IMR-90 (cell line): ENCODE data around the gene LRFN2.

Experiments used
- BHLHE40 ChIP-seq: fragments of 150-350 bp; IDR thresholded peaks from 2 replicates; pipeline ENCODE4 v1.6.1; 2016; ENCODE audit warnings: mild to moderate bottlenecking, low read depth, low read length
- CEBPB ChIP-seq: IDR thresholded peaks from 2 replicates; pipeline ENCODE4 v1.6.1; 2012; ENCODE audit warnings: low read depth, low read length, improper control_type of control experiment
- MAFK ChIP-seq: IDR thresholded peaks from 2 replicates; pipeline ENCODE4 v1.6.1; 2012; ENCODE audit warnings: low read depth, low read length, improper control_type of control experiment
- MXI1 ChIP-seq: IDR thresholded peaks from 2 replicates; pipeline ENCODE4 v1.6.1; 2012; ENCODE audit warnings: low read depth, mild to moderate bottlenecking, low read length, moderate library complexity, borderline replicate concordance
- POLR2A ChIP-seq: IDR thresholded peaks from 2 replicates; pipeline ENCODE4 v1.6.1; 2012; ENCODE audit warnings: mild to moderate bottlenecking, low read depth, low read length
- RAD21 ChIP-seq: IDR thresholded peaks from 2 replicates; pipeline ENCODE4 v1.6.1; 2012; ENCODE audit warnings: low read length, improper control_type of control experiment
- RCOR1 ChIP-seq: IDR thresholded peaks from 2 replicates; pipeline ENCODE4 v1.6.1; 2012; ENCODE audit warnings: mild to moderate bottlenecking, low read length, improper control_type of control experiment; ENCODE audit not compliant: insufficient replicate concordance
- RFX5 ChIP-seq: IDR thresholded peaks from 2 replicates; pipeline ENCODE4 v1.8.0; 2012; ENCODE audit warnings: low read depth, mild to moderate bottlenecking, low read length, moderate library complexity
- SMC3 ChIP-seq: fragments of 150-350 bp; IDR thresholded peaks from 2 replicates; pipeline ENCODE4 v1.6.1; 2016; ENCODE audit warnings: low read depth, mild to moderate bottlenecking, antibody characterized with exemption, low read length, moderate library complexity
- TF ChIP-seq, protein P1 (sequence below): conservative IDR thresholded peaks from 2 replicates; pipeline ENCODE4 v1.5.1; 2012; ENCODE audit warnings: mild to moderate bottlenecking, low read depth, low read length, improper control_type of control experiment
- TF ChIP-seq, protein P2 (sequence below): fragments of 150-350 bp; IDR thresholded peaks from 2 replicates; pipeline ENCODE4 v1.6.1; 2016; ENCODE audit warnings: low read depth, mild to moderate bottlenecking, low read length, moderate library complexity, borderline replicate concordance

DNA sequence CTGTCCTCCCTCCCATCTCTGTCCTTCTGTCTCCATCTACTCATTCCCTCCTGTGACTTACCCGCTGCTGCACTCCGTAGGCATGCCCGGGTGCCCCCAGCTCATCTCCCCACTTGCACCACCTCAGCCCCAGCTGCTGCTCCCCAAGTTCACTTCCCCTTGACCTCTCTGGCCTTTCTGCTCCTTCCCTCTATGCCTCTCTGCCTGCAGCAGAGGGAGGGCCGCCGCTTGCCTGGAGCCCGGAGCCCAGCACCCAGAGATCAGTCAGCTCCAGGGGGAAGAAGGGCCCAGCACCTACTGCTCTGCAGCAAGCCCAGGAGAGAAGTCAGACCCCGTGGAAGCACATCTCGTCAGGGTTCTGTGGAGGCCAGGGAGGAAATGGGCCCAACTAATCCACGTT is 97.4 kb downstream of the LRFN2 start:
- TF ChIP-seq, protein P1, sequence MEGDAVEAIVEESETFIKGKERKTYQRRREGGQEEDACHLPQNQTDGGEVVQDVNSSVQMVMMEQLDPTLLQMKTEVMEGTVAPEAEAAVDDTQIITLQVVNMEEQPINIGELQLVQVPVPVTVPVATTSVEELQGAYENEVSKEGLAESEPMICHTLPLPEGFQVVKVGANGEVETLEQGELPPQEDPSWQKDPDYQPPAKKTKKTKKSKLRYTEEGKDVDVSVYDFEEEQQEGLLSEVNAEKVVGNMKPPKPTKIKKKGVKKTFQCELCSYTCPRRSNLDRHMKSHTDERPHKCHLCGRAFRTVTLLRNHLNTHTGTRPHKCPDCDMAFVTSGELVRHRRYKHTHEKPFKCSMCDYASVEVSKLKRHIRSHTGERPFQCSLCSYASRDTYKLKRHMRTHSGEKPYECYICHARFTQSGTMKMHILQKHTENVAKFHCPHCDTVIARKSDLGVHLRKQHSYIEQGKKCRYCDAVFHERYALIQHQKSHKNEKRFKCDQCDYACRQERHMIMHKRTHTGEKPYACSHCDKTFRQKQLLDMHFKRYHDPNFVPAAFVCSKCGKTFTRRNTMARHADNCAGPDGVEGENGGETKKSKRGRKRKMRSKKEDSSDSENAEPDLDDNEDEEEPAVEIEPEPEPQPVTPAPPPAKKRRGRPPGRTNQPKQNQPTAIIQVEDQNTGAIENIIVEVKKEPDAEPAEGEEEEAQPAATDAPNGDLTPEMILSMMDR = no peak
- TF ChIP-seq MAFK (no peak), POLR2A (no peak), CEBPB (no peak), RCOR1 (no peak), MXI1 (no peak), RAD21 (no peak), BHLHE40 (no peak), RFX5 (no peak), SMC3 (no peak)
- TF ChIP-seq, protein P2, sequence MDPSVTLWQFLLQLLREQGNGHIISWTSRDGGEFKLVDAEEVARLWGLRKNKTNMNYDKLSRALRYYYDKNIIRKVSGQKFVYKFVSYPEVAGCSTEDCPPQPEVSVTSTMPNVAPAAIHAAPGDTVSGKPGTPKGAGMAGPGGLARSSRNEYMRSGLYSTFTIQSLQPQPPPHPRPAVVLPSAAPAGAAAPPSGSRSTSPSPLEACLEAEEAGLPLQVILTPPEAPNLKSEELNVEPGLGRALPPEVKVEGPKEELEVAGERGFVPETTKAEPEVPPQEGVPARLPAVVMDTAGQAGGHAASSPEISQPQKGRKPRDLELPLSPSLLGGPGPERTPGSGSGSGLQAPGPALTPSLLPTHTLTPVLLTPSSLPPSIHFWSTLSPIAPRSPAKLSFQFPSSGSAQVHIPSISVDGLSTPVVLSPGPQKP = no peak
